HG03139 (cell line): ENCODE measurements around the gene KRTAP4-4.
"Not testable (repeated sequence)": the region's sequence is repeated elsewhere in the genome, so short reads cannot be mapped to it uniquely, and the experiment has no call there.

Experiments used
- ATAC-seq: cut with Tn5 transposase; IDR thresholded peaks from one replicate; pipeline ENCODE4 v1.9.1; 2021; ENCODE audit not compliant: unreplicated experiment

KRTAP4-4 gene

GRCh38 chr17:41148971-41149651, 11.4 kb downstream of the KRTAP4-4 start:
- ATAC-seq, result not testable (repeated sequence)

GRCh38 chr17:41147531-41148204, 12.9 kb downstream of the KRTAP4-4 start:
- no peak for ATAC-seq

- ATAC-seq, result no peak
Measured at GRCh38 chr17:41145261-41145660, 15.3 kb downstream of the KRTAP4-4 start.

- no peak for ATAC-seq
Measured at GRCh38 chr17:41144846-41145245, 15.7 kb downstream of the KRTAP4-4 start.

GRCh38 chr17:41141361-41141760, 19.2 kb downstream of the KRTAP4-4 start:
- no peak for ATAC-seq

- ATAC-seq, result no peak
Measured at GRCh38 chr17:41140360-41141131, 20.0 kb downstream of the KRTAP4-4 start, which contains the start of gene KRTAP4-6. KRTAP4-6 (minus strand) TSS chr17:41140544; CDS start chr17:41140487, 57 bp downstream.

GRCh38 chr17:41139865-41140264, 20.7 kb downstream of the KRTAP4-4 start:
- not testable (repeated sequence) for ATAC-seq

GRCh38 chr17:41133880-41134735, 26.4 kb downstream of the KRTAP4-4 start:
- ATAC-seq, result no peak

GRCh38 chr17:41131979-41132378, 28.6 kb downstream of the KRTAP4-4 start:
- ATAC-seq, result no peak

- no peak for ATAC-seq
Measured at GRCh38 chr17:41127371-41127770, 33.2 kb downstream of the KRTAP4-4 start.

- no peak for ATAC-seq
Measured at GRCh38 chr17:41126412-41126811, 34.1 kb downstream of the KRTAP4-4 start.

GRCh38 chr17:41125064-41125463, 35.5 kb downstream of the KRTAP4-4 start:
- ATAC-seq, result no peak

GRCh38 chr17:41123991-41124371, 36.6 kb downstream of the KRTAP4-4 start, which contains the start of gene KRTAP4-12:
KRTAP4-12 (minus strand) TSS chr17:41124182; CDS start chr17:41124122, 60 bp downstream.
- ATAC-seq, result not testable (repeated sequence)

- ATAC-seq, result not testable (repeated sequence)
Measured at GRCh38 chr17:41123292-41123990, 37.1 kb downstream of the KRTAP4-4 start.

- ATAC-seq, result no peak
Measured at GRCh38 chr17:41121742-41122141, 38.8 kb downstream of the KRTAP4-4 start.

- not testable (repeated sequence) for ATAC-seq
Measured at GRCh38 chr17:41119696-41120690, 40.6 kb downstream of the KRTAP4-4 start.

- ATAC-seq, result no peak
Measured at GRCh38 chr17:41118721-41119120, 41.8 kb downstream of the KRTAP4-4 start.

GRCh38 chr17:41117846-41118386, 42.6 kb downstream of the KRTAP4-4 start, which contains the start of gene KRTAP4-11:
KRTAP4-11 (minus strand) TSS chr17:41118373; CDS start chr17:41118315, 58 bp downstream.
- ATAC-seq, result not testable (repeated sequence)
